H9 (cell line): Measurements from ENCODE around the gene PLCB1. TPM values are rescaled to one million over a fixed set of nuclear protein-coding genes. Genes with fewer than 3 reads are reported as not detected.

Source experiments
- DNase-seq: peaks from one replicate; pipeline ENCODE4 v3.0.0-alpha.2; 2017
- H2AFZ ChIP-seq: one replicate; pipeline ENCODE4 v1.6.1; 2013; ENCODE audit warnings: mild to moderate bottlenecking, low read length, control low read depth, moderate library complexity
- H2AK5ac ChIP-seq: 2 replicates; pipeline ENCODE4 v1.6.1; 2013; ENCODE audit warnings: low read length, control low read depth, mixed read lengths; ENCODE audit not compliant: insufficient read length
- H2BK120ac ChIP-seq: one replicate; pipeline ENCODE4 v1.6.1; 2013; ENCODE audit warnings: low read depth, mild to moderate bottlenecking, low read length, control low read depth, inconsistent platforms; ENCODE audit not compliant: poor library complexity, severe bottlenecking
- H2BK12ac ChIP-seq: 2 replicates; pipeline ENCODE4 v1.6.1; 2013; ENCODE audit warnings: low read length, control low read depth, mixed read lengths, low read depth; ENCODE audit not compliant: insufficient read length
- H2BK15ac ChIP-seq: 2 replicates; pipeline ENCODE4 v1.6.1; 2013; ENCODE audit warnings: low read depth, low read length, control low read depth
- H2BK20ac ChIP-seq: one replicate; pipeline ENCODE4 v1.6.1; 2013; ENCODE audit warnings: low read depth, mild to moderate bottlenecking, low read length, control low read depth, inconsistent platforms; ENCODE audit not compliant: poor library complexity, severe bottlenecking
- H2BK5ac ChIP-seq: 2 replicates; pipeline ENCODE4 v1.6.1; 2013; ENCODE audit warnings: low read length, control low read depth, mixed read lengths; ENCODE audit not compliant: insufficient read length
- H3K14ac ChIP-seq: 2 replicates; pipeline ENCODE4 v1.6.1; 2013; ENCODE audit warnings: low read length, control low read depth; ENCODE audit not compliant: insufficient read depth
- H3K18ac ChIP-seq: 2 replicates; pipeline ENCODE4 v1.6.1; 2013; ENCODE audit warnings: low read depth, mild to moderate bottlenecking, mixed read lengths, low read length, control low read depth; ENCODE audit not compliant: insufficient read length
- H3K23ac ChIP-seq: 2 replicates; pipeline ENCODE4 v1.6.1; 2013; ENCODE audit warnings: low read length, control low read depth, mixed read lengths, low read depth; ENCODE audit not compliant: insufficient read length
- H3K23me2 ChIP-seq: 2 replicates; pipeline ENCODE4 v1.6.1; 2013; ENCODE audit warnings: low read depth, mild to moderate bottlenecking, mixed read lengths, low read length, control low read depth; ENCODE audit not compliant: insufficient read length, poor library complexity, severe bottlenecking
- H3K27ac ChIP-seq: 2 replicates; pipeline ENCODE4 v1.5.1; 2013; ENCODE audit warnings: low read length, control low read depth, mixed read lengths, low read depth; ENCODE audit not compliant: insufficient read length
- H3K27me3 ChIP-seq: 2 replicates; pipeline ENCODE4 v1.6.1; 2013; ENCODE audit warnings: low read length, control low read depth, inconsistent platforms; ENCODE audit not compliant: insufficient read depth
- H3K4ac ChIP-seq: 2 replicates; pipeline ENCODE4 v1.6.1; 2013; ENCODE audit warnings: low read depth, mild to moderate bottlenecking, control low read depth, inconsistent platforms, low read length, moderate library complexity
- H3K4me1 ChIP-seq: 2 replicates; pipeline ENCODE4 v1.6.1; 2013; ENCODE audit warnings: low read length, control low read depth, inconsistent platforms; ENCODE audit not compliant: insufficient read depth
- H3K4me2 ChIP-seq: 2 replicates; pipeline ENCODE4 v1.6.1; 2013; ENCODE audit warnings: low read length, control low read depth, mixed read lengths; ENCODE audit not compliant: insufficient read length, insufficient read depth
- H3K56ac ChIP-seq: 2 replicates; pipeline ENCODE4 v1.6.1; 2013; ENCODE audit warnings: low read depth, mild to moderate bottlenecking, mixed read lengths, low read length, control low read depth; ENCODE audit not compliant: insufficient read length
- H3K79me1 ChIP-seq: 2 replicates; pipeline ENCODE4 v1.6.1; 2013; ENCODE audit warnings: low read depth, mild to moderate bottlenecking, moderate library complexity, low read length, control low read depth, inconsistent platforms; ENCODE audit not compliant: insufficient read depth, poor library complexity, severe bottlenecking
- H3K79me2 ChIP-seq: 2 replicates; pipeline ENCODE4 v1.6.1; 2013; ENCODE audit warnings: low read length, control low read depth, inconsistent platforms; ENCODE audit not compliant: insufficient read depth
- H3K9ac ChIP-seq: 2 replicates; pipeline ENCODE4 v1.6.1; 2013; ENCODE audit warnings: low read length, control low read depth, mixed read lengths; ENCODE audit not compliant: insufficient read length; ENCODE audit errors: extremely low read depth
- H3K9me3 ChIP-seq: one replicate; pipeline ENCODE4 v1.6.1; 2013; ENCODE audit warnings: low read depth, low read length, inconsistent platforms; ENCODE audit not compliant: control insufficient read depth
- H3T11ph ChIP-seq: one replicate; pipeline ENCODE4 v1.6.1; 2013; ENCODE audit warnings: mild to moderate bottlenecking, low read length, control low read depth, inconsistent platforms
- H4K20me1 ChIP-seq: one replicate; pipeline ENCODE4 v1.6.1; 2013; ENCODE audit not compliant: control insufficient read depth, insufficient read length, insufficient read depth
- H4K5ac ChIP-seq: 2 replicates; pipeline ENCODE4 v1.6.1; 2013; ENCODE audit warnings: low read depth, mild to moderate bottlenecking, mixed read lengths, low read length, control low read depth; ENCODE audit not compliant: insufficient read length
- H4K8ac ChIP-seq: replicated peaks from 2 replicates; pipeline ENCODE4 v1.6.1; 2013; ENCODE audit warnings: low read length, control low read depth, mixed read lengths, low read depth; ENCODE audit not compliant: insufficient read length
- H4K91ac ChIP-seq: 2 replicates; pipeline ENCODE4 v1.6.1; 2013; ENCODE audit warnings: low read depth, mild to moderate bottlenecking, moderate library complexity, mixed read lengths, low read length, control low read depth; ENCODE audit not compliant: insufficient read length
- H3K27ac Mint-ChIP-seq, 3 experiments: 2 replicates in 2 of 3; 3 replicates in 1 of 3; pipeline ENCODE4 v1.8.0; 2020 to 2021; ENCODE audit warnings: mixed read lengths in 3 of 3, mild to moderate bottlenecking in 1 of 3, moderate library complexity in 1 of 3
- H3K27me3 Mint-ChIP-seq: 2 replicates; pipeline ENCODE4 v1.8.0; 2021; ENCODE audit warnings: low read depth, mild to moderate bottlenecking, moderate library complexity, mixed read lengths
- H3K36me3 Mint-ChIP-seq, 3 experiments: 2 replicates in 2 of 3; 3 replicates in 1 of 3; pipeline ENCODE4 v1.8.0; 2020 to 2021; ENCODE audit warnings: low read depth in 3 of 3, mixed read lengths in 3 of 3; ENCODE audit not compliant: insufficient read depth in 1 of 3
- H3K4me1 Mint-ChIP-seq, 2 experiments: 2 replicates each; pipeline ENCODE4 v1.8.0; 2020; ENCODE audit warnings: mixed read lengths in 2 of 2
- H3K4me3 Mint-ChIP-seq, 2 experiments: 2 replicates in 1 of 2; 3 replicates in 1 of 2; pipeline ENCODE4 v1.8.0; 2020 to 2021; ENCODE audit warnings: mild to moderate bottlenecking in 2 of 2, mixed read lengths in 2 of 2, moderate library complexity in 1 of 2
- H3K9me3 Mint-ChIP-seq, 2 experiments: 2 replicates in 1 of 2; 3 replicates in 1 of 2; pipeline ENCODE4 v1.8.0; 2020; ENCODE audit warnings: mild to moderate bottlenecking in 2 of 2, mixed read lengths in 2 of 2, moderate library complexity in 1 of 2
- CTCF ChIP-seq: fragments of 200-600 bp; sonication (generic); conservative IDR thresholded peaks from 3 replicates; pipeline ENCODE4 v1.8.0; 2021; ENCODE audit warnings: antibody characterized with exemption, mild to moderate bottlenecking
- WGBS: extraction: QIAGEN DNeasy Blood & Tissue Kit; methylation state at CpG from one replicate; pipeline ENCODE4 v1.1.7; 2013; ENCODE audit warnings: missing lambda C conversion rate, low lambda C conversion rate, mixed read lengths; ENCODE audit not compliant: insufficient read length; ENCODE audit errors: extremely low coverage; 5-methylcytosine and 5-hydroxymethylcytosine counted together
- total RNA-seq: library from RNA; stranded (reverse); gene quantifications from 2 replicates; pipeline ENCODE4 v1.2.1, GENCODE V29; 2021

The PLCB1 gene
- total RNA-seq, 1 experiment from 2014 or later = 11.5 TPM

GRCh38 chr20:8262721-8263120 is 130.7 kb downstream of the PLCB1 start:
- no peak overlapping the region for H2BK120ac ChIP-seq
- no peak overlapping the region for H2AFZ ChIP-seq
- H3K27me3 Mint-ChIP-seq = no peaks in the 10 kb centered on the region; the same call in 1 of the 2 replicates
- H3K79me2 ChIP-seq = no peaks in the 10 kb centered on the region
- no peak overlapping the region for H2BK15ac ChIP-seq
- H3K27ac Mint-ChIP-seq = no peak overlapping the region
- no peaks in the 10 kb centered on the region for H3K4me1 ChIP-seq
- H3K36me3 Mint-ChIP-seq = no peaks in the 10 kb centered on the region
- no peak overlapping the region for H2BK20ac ChIP-seq
- no CpG with 5 or more reads among the region's 1 CpG for WGBS
- no peak overlapping the region for H3K23ac ChIP-seq
- no peaks in the 10 kb centered on the region for H3K79me1 ChIP-seq
- no peak overlapping the region for H3K14ac ChIP-seq
- no peak overlapping the region for H2AK5ac ChIP-seq
- no peaks in the 10 kb centered on the region for H3K9me3 ChIP-seq
- H3K18ac ChIP-seq = no peak overlapping the region
- no peak overlapping the region for H3K27ac ChIP-seq
- TF ChIP-seq CTCF = no peak
- no peak overlapping the region for H4K8ac ChIP-seq
- H3T11ph ChIP-seq = no peak overlapping the region
- H2BK12ac ChIP-seq = no peak overlapping the region
- no peak overlapping the region for H3K56ac ChIP-seq
- no peaks in the 10 kb centered on the region for H4K20me1 ChIP-seq
- H3K23me2 ChIP-seq = no peaks in the 10 kb centered on the region
- no peaks in the 10 kb centered on the region for H3K9me3 Mint-ChIP-seq
- no peak overlapping the region for H2BK5ac ChIP-seq
- H3K4me1 Mint-ChIP-seq = no peaks in the 10 kb centered on the region
- no peak overlapping the region for H3K4me2 ChIP-seq
- no peaks in the 10 kb centered on the region for H3K27me3 ChIP-seq
- H4K91ac ChIP-seq = no peak overlapping the region
- H3K9ac ChIP-seq = no peak overlapping the region
- H3K4ac ChIP-seq = no peak overlapping the region
- DNase-seq = no peak
- no peak overlapping the region for H4K5ac ChIP-seq
- no peak overlapping the region for H3K4me3 Mint-ChIP-seq
